Mucosa of rectum (tissue), 2 donors: ENCODE results near the gene URB1.
"Not testable (repeated sequence)": the region's sequence is repeated elsewhere in the genome, so short reads cannot be mapped to it uniquely, and the experiment has no call there.

Experiments used
- H3K27ac ChIP-seq, 2 donors: one replicate each; pipeline ENCODE4 v1.7.0; 2013; ENCODE audit warnings: inconsistent platforms in 2 of 2, low read depth in 2 of 2, low read length in 2 of 2
- H3K27me3 ChIP-seq, 2 donors: one replicate each; pipeline ENCODE4 v1.7.0; 2013; ENCODE audit warnings: low read length in 2 of 2; ENCODE audit not compliant: control insufficient read depth in 2 of 2, insufficient read depth in 2 of 2
- H3K36me3 ChIP-seq, 2 donors: one replicate each; pipeline ENCODE4 v1.7.0; 2013; ENCODE audit warnings: low read length in 2 of 2; ENCODE audit not compliant: control insufficient read depth in 2 of 2, insufficient read depth in 2 of 2
- H3K4me1 ChIP-seq, 2 donors: one replicate each; pipeline ENCODE4 v1.7.0; 2013; ENCODE audit warnings: low read length in 2 of 2, mild to moderate bottlenecking in 1 of 2; ENCODE audit not compliant: control insufficient read depth in 2 of 2, insufficient read depth in 2 of 2
- H3K4me3 ChIP-seq, 2 donors: one replicate each; pipeline ENCODE4 v1.7.0; 2013; ENCODE audit warnings: low read length in 2 of 2
- H3K9ac ChIP-seq, 2 donors: one replicate each; pipeline ENCODE4 v1.7.0; 2013; ENCODE audit warnings: low read length in 2 of 2, low read depth in 1 of 2, mild to moderate bottlenecking in 1 of 2
- H3K9me3 ChIP-seq, 2 donors: one replicate each; pipeline ENCODE4 v1.7.0; 2013; ENCODE audit warnings: low read length in 2 of 2; ENCODE audit not compliant: control insufficient read depth in 2 of 2
- donor health status: healthy.
- donor health status: Normal muscosa, but diverticular disease.

Gene URB1

GRCh38 chr21:32278518-32279376 lies 114.1 kb downstream of the URB1 start, which contains the start of gene MIS18A:
TSS of gene MIS18A (minus strand) at chr21:32279049. CDS start at chr21:32279014, 35 bp downstream.
- H3K27ac ChIP-seq = peak within 1 kb of the TSS; percentile 39 to 61
- H3K36me3 ChIP-seq = peaks cover 0 to 2% of the 10 kb centered on the region in 2 donors

GRCh38 chr21:32278103-32278502 lies 114.7 kb downstream of the URB1 start:
- peak overlapping the region; percentile 44 to 80 for H3K9ac ChIP-seq
- peak overlapping the region; percentile 96 for H3K4me3 ChIP-seq
- peaks cover 0 to 3% of the 10 kb centered on the region in 2 donors for H3K36me3 ChIP-seq
- H3K9me3 ChIP-seq = no peaks in the 10 kb centered on the region
- no peaks in the 10 kb centered on the region for H3K27me3 ChIP-seq
- H3K27ac ChIP-seq = no peak overlapping the region
- peaks cover 11 to 12% of the 10 kb centered on the region in 2 donors for H3K4me1 ChIP-seq

More at GRCh38 chr21:32278518-32279376, 114.1 kb downstream of the URB1 start, which contains the start of gene MIS18A:
- Histone ChIP-seq H3K9ac (peak within 1 kb of the TSS; percentile 80 to 85), H3K27me3 (no peaks in the 10 kb centered on the region), H3K9me3 (no peaks in the 10 kb centered on the region), H3K4me1 (peaks cover 11 to 12% of the 10 kb centered on the region in 2 donors), H3K4me3 (peak within 1 kb of the TSS; percentile 96)

GRCh38 chr21:32276671-32277070 lies 116.1 kb downstream of the URB1 start:
- H3K27me3 ChIP-seq = no peaks in the 10 kb centered on the region
- H3K36me3 ChIP-seq = peaks cover 0 to 3% of the 10 kb centered on the region in 2 donors
- no peak overlapping the region for H3K27ac ChIP-seq
- no peak overlapping the region for H3K9ac ChIP-seq
- H3K9me3 ChIP-seq = no peaks in the 10 kb centered on the region
- peaks cover 11 to 12% of the 10 kb centered on the region in 2 donors for H3K4me1 ChIP-seq
- no peak overlapping the region for H3K4me3 ChIP-seq

GRCh38 chr21:32270748-32271147 lies 122.1 kb downstream of the URB1 start:
- Histone ChIP-seq H3K27me3 (no peaks in the 10 kb centered on the region), H3K4me1 (no peaks in the 10 kb centered on the region), H3K4me3 (no peak overlapping the region), H3K9me3 (no peaks in the 10 kb centered on the region), H3K27ac (no peak overlapping the region), H3K9ac (no peak overlapping the region), H3K36me3 (peaks cover 0 to 27% of the 10 kb centered on the region in 2 donors)

GRCh38 chr21:32265321-32265720 lies 127.5 kb downstream of the URB1 start:
- not testable (repeated sequence) for H3K4me3 ChIP-seq, H3K27me3 ChIP-seq, H3K9ac ChIP-seq, H3K9me3 ChIP-seq, H3K4me1 ChIP-seq, H3K27ac ChIP-seq
- H3K36me3 ChIP-seq = peaks cover 0 to 20% of the 10 kb centered on the region in 2 donors

- no peak overlapping the region for H3K4me3 ChIP-seq
- H3K27me3 ChIP-seq = no peaks in the 10 kb centered on the region
- H3K9ac ChIP-seq = no peak overlapping the region
- peaks cover 0 to 2% of the 10 kb centered on the region in 2 donors for H3K36me3 ChIP-seq
- no peaks in the 10 kb centered on the region for H3K4me1 ChIP-seq
- no peaks in the 10 kb centered on the region for H3K9me3 ChIP-seq
- no peak overlapping the region for H3K27ac ChIP-seq
Observed at GRCh38 chr21:32261929-32262328, 130.9 kb downstream of the URB1 start.
